SK-N-SH (cell line): ENCODE measurements around the gene TTK. TPM values are rescaled to one million over a fixed set of nuclear protein-coding genes. Genes with fewer than 3 reads are reported as not detected.

Source experiments
- CTCF ChIA-PET: fragments of 300-600, 350-600 bp; formaldehyde crosslinking; extraction: SDS; loops from one replicate; lab custom pipeline; 2021; lab: Yijun Ruan, JAX
- POLR2A ChIA-PET: fragments of 350-600 bp; sonication (Branson Sonifier 250); formaldehyde crosslinking; extraction: SDS; loops from one replicate; lab custom pipeline; 2020; ENCODE audit warnings: antibody characterized with exemption, inconsistent platforms; lab: Yijun Ruan, JAX
- DNase-seq: peaks from one replicate; pipeline ENCODE4 v3.0.0; 2012
- H2AFZ ChIP-seq: fragments of 200-600 bp; sonication (generic); 2 replicates; pipeline ENCODE4 v1.8.1; 2016; ENCODE audit warnings: antibody characterized with exemption, mild to moderate bottlenecking, low read depth
- H3F3A ChIP-seq: fragments of 200-600 bp; sonication (generic); replicated peaks from 2 replicates; pipeline ENCODE3; 2016; ENCODE audit warnings: antibody characterized with exemption, mild to moderate bottlenecking; ENCODE audit not compliant: insufficient read depth
- H3K27ac ChIP-seq, 2 experiments: fragments of 200-500 bp in 1 of 2; fragments of 200-600 bp in 1 of 2; sonication (Bioruptor generic) in 1 of 2; sonication (generic), shearing (Covaris generic) in 1 of 2; 2 replicates each; pipeline versions ENCODE4 v1.5.1 to v1.6.1; 2014 to 2016; ENCODE audit warnings: low read depth in 2 of 2, inconsistent platforms in 1 of 2, low read length in 1 of 2, mild to moderate bottlenecking in 1 of 2, mixed read lengths in 1 of 2
- H3K27me3 ChIP-seq: fragments of 200-600 bp; sonication (generic), shearing (Covaris generic); 2 replicates; pipeline ENCODE4 v1.6.1; 2016; ENCODE audit warnings: mixed run types; ENCODE audit not compliant: insufficient read depth
- H3K36me3 ChIP-seq, 2 experiments: fragments of 200-500 bp in 1 of 2; fragments of 200-600 bp in 1 of 2; sonication (Bioruptor generic) in 1 of 2; sonication (generic) in 1 of 2; replicated peaks in 1 of 2; 2 replicates each; pipeline versions ENCODE3 to v1.5.1; 2014 to 2016; ENCODE audit warnings: low read length in 1 of 2, mild to moderate bottlenecking in 1 of 2; ENCODE audit not compliant: insufficient read depth in 2 of 2, control insufficient read depth in 1 of 2
- H3K4me1 ChIP-seq, 2 experiments: fragments of 200-500 bp in 1 of 2; fragments of 200-600 bp in 1 of 2; sonication (Bioruptor generic) in 1 of 2; sonication (generic), shearing (Covaris generic) in 1 of 2; 2 replicates each; pipeline versions ENCODE4 v1.5.1 to v1.6.1; 2014 to 2016; ENCODE audit warnings: low read depth in 1 of 2, low read length in 1 of 2, mixed run types in 1 of 2; ENCODE audit not compliant: insufficient read depth in 2 of 2, control insufficient read depth in 1 of 2
- H3K4me2 ChIP-seq: fragments of 200-600 bp; sonication (generic), shearing (Covaris generic); 2 replicates; pipeline ENCODE4 v1.6.1; 2017; ENCODE audit warnings: mixed run types
- H3K4me3 ChIP-seq, 2 experiments: fragments of 200-500 bp in 1 of 2; fragments of 200-600 bp in 1 of 2; sonication (Bioruptor generic) in 1 of 2; sonication (generic), shearing (Covaris generic) in 1 of 2; 2 replicates each; pipeline versions ENCODE4 v1.5.1 to v1.8.1; 2014 to 2016; ENCODE audit warnings: low read depth in 2 of 2, inconsistent platforms in 1 of 2, low read length in 1 of 2, mild to moderate bottlenecking in 1 of 2, mixed read lengths in 1 of 2, moderate library complexity in 1 of 2
- H3K79me2 ChIP-seq: fragments of 200-600 bp; sonication (generic); 2 replicates; pipeline ENCODE4 v1.8.1; 2017; ENCODE audit warnings: mild to moderate bottlenecking; ENCODE audit not compliant: insufficient read depth
- H3K9ac ChIP-seq: fragments of 200-600 bp; sonication (generic); 2 replicates; pipeline ENCODE4 v1.6.1; 2017; ENCODE audit warnings: mixed run types
- H3K9me2 ChIP-seq: fragments of 200-600 bp; sonication (generic); 2 replicates; pipeline ENCODE4 v1.6.1; 2017; ENCODE audit warnings: mixed run types
- H3K9me3 ChIP-seq: fragments of 200-600 bp; sonication (generic); 2 replicates; pipeline ENCODE4 v1.6.1; 2017; ENCODE audit warnings: mixed run types, mild to moderate bottlenecking, moderate library complexity
- H4K20me1 ChIP-seq: fragments of 200-600 bp; sonication (generic); 2 replicates; pipeline ENCODE4 v1.6.1; 2017; ENCODE audit warnings: mild to moderate bottlenecking, mixed run types; ENCODE audit not compliant: insufficient read depth
- CHD2 ChIP-seq: fragments of 150-350 bp; IDR thresholded peaks from 2 replicates; pipeline ENCODE4 v1.6.1; 2018; ENCODE audit warnings: low read length; ENCODE audit not compliant: partially characterized antibody
- CTCF ChIP-seq: fragments of 200-600 bp; sonication (generic); IDR thresholded peaks from 2 replicates; pipeline ENCODE4 v1.6.1; 2017; ENCODE audit warnings: antibody characterized with exemption, mild to moderate bottlenecking, moderate library complexity
- ELF1 ChIP-seq: IDR thresholded peaks from 2 replicates; pipeline ENCODE4 v1.4.0; 2012
- FOSL2 ChIP-seq: IDR thresholded peaks from 2 replicates; pipeline ENCODE4 v1.4.0; 2012; ENCODE audit warnings: low read depth, mild to moderate bottlenecking, moderate library complexity, borderline replicate concordance
- FOXJ3 ChIP-seq: sonication (generic); formaldehyde crosslinking; IDR thresholded peaks from 2 replicates; pipeline ENCODE4 v1.5.1; 2020; ENCODE audit warnings: mild to moderate bottlenecking, missing genetic modification reagents
- GABPA ChIP-seq: IDR thresholded peaks from 2 replicates; pipeline ENCODE4 v1.4.0; 2012; ENCODE audit warnings: low read depth, mild to moderate bottlenecking
- GATA2 ChIP-seq: sonication (generic); formaldehyde crosslinking; IDR thresholded peaks from 2 replicates; pipeline ENCODE4 v1.5.0; 2020; ENCODE audit warnings: mild to moderate bottlenecking, missing genetic modification reagents
- JUND ChIP-seq: IDR thresholded peaks from 2 replicates; pipeline ENCODE4 v1.4.0; 2012
- MAX ChIP-seq: IDR thresholded peaks from 2 replicates; pipeline ENCODE4 v1.4.0; 2012; ENCODE audit warnings: low read depth
- NFIC ChIP-seq: IDR thresholded peaks from 2 replicates; pipeline ENCODE4 v1.4.0; 2012; ENCODE audit warnings: borderline replicate concordance
- NRF1 ChIP-seq: IDR thresholded peaks from 2 replicates; pipeline ENCODE4 v1.6.1; 2012; ENCODE audit warnings: low read depth, mild to moderate bottlenecking, low read length
- PBX3 ChIP-seq: IDR thresholded peaks from 2 replicates; pipeline ENCODE4; 2012
- RAD21 ChIP-seq: IDR thresholded peaks from 2 replicates; pipeline ENCODE4 v1.6.1; 2012; ENCODE audit warnings: mild to moderate bottlenecking, low read length
- RCOR1 ChIP-seq: fragments of 150-350 bp; IDR thresholded peaks from 2 replicates; pipeline ENCODE4 v1.6.1; 2017; ENCODE audit warnings: antibody characterized with exemption, low read length
- RFX5 ChIP-seq: IDR thresholded peaks from 2 replicates; pipeline ENCODE4 v1.6.1; 2012; ENCODE audit warnings: mild to moderate bottlenecking, improper control_type of control experiment, low read length
- RXRA ChIP-seq: IDR thresholded peaks from 2 replicates; pipeline ENCODE4 v1.4.0; 2012; ENCODE audit warnings: low read depth, mild to moderate bottlenecking, borderline replicate concordance
- SIN3A ChIP-seq: IDR thresholded peaks from 2 replicates; pipeline ENCODE4 v1.6.1; 2012; ENCODE audit warnings: low read depth, mild to moderate bottlenecking, low read length, moderate library complexity, borderline replicate concordance
- SMC3 ChIP-seq: IDR thresholded peaks from 2 replicates; pipeline ENCODE4 v1.6.1; 2012; ENCODE audit warnings: low read depth, low read length, improper control_type of control experiment
- TCF12 ChIP-seq: IDR thresholded peaks from 2 replicates; pipeline ENCODE4 v1.4.0; 2012
- TEAD4 ChIP-seq: IDR thresholded peaks from 2 replicates; pipeline ENCODE4 v1.4.0; 2012; ENCODE audit warnings: mild to moderate bottlenecking, borderline replicate concordance; ENCODE audit not compliant: insufficient read depth
- USF1 ChIP-seq: IDR thresholded peaks from 2 replicates; pipeline ENCODE4 v1.4.0; 2012; ENCODE audit warnings: low read depth, borderline replicate concordance
- USF2 ChIP-seq: fragments of 150-350 bp; IDR thresholded peaks from 2 replicates; pipeline ENCODE4 v1.6.1; 2017; ENCODE audit warnings: antibody characterized with exemption, low read length, low read depth, borderline replicate concordance
- WGBS: methylation state at CpG from one replicate; pipeline ENCODE4 v1.1.6; 2017; ENCODE audit warnings: low lambda C conversion rate; 5-methylcytosine and 5-hydroxymethylcytosine counted together
- polyA plus RNA-seq, 3 experiments: library from polyadenylated mRNA; depleted of rRNA; stranded (reverse); fragments of >200 nt; gene quantifications; 2 replicates each; pipeline ENCODE4 v1.2.3, GENCODE V29; 2012

Gene TTK
- polyA plus RNA-seq, 1 of the 3 experiments (the other 2 are of a cell fraction), result 3.6 TPM

- Histone ChIP-seq H3K79me2 (no peaks in the 10 kb centered on the region), H3K4me2 (no peak overlapping the region), H3K27ac (no peak overlapping the region), H4K20me1 (no peaks in the 10 kb centered on the region), H3K9me2 (no peaks in the 10 kb centered on the region), H3K27me3 (no peaks in the 10 kb centered on the region), H3K4me3 (no peak overlapping the region), H3K36me3 (no peaks in the 10 kb centered on the region), H3K9me3 (no peaks in the 10 kb centered on the region), H2AFZ (no peak overlapping the region), H3F3A (no peaks in the 10 kb centered on the region), H3K9ac (no peak overlapping the region), H3K4me1 (no peaks in the 10 kb centered on the region)
- no peak for DNase-seq
- CTCF ChIA-PET, result no interaction called here
- TF ChIP-seq TEAD4, result no peak
- no peak for TF ChIP-seq TCF12
- no peak for TF ChIP-seq ELF1
- TF ChIP-seq RCOR1, result no peak
- TF ChIP-seq FOXJ3 (CRISPR knock-in tag), result no peak
- no peak for TF ChIP-seq RXRA
- TF ChIP-seq PBX3, result no peak
- no peak for TF ChIP-seq SIN3A
- TF ChIP-seq JUND, result no peak
- no peak for TF ChIP-seq NRF1
- no peak for TF ChIP-seq RAD21
- TF ChIP-seq USF1, result no peak
- TF ChIP-seq MAX, result no peak
- POLR2A ChIA-PET, result no interaction called here
These were observed 33.3 kb upstream of the TTK start for GRCh38 chr6:79971193-79971592.

- no peak overlapping the region for H3K4me3 ChIP-seq
- H3K27me3 ChIP-seq, result no peaks in the 10 kb centered on the region
- ChIA-PET CTCF (interaction anchor here (0.9 to 1.1 kb wide), 2 partner anchors 33 to 35 kb away, joined by 3 to 4 read pairs; no protein-coding TSS in a partner anchor), POLR2A (no interaction called here)
- no peaks in the 10 kb centered on the region for H3K9me3 ChIP-seq
- no peaks in the 10 kb centered on the region for H4K20me1 ChIP-seq
- no peak overlapping the region for H3K9ac ChIP-seq
- H3K4me2 ChIP-seq, result no peak overlapping the region
- no peaks in the 10 kb centered on the region for H3F3A ChIP-seq
- no peaks in the 10 kb centered on the region for H3K9me2 ChIP-seq
- no peaks in the 10 kb centered on the region for H3K4me1 ChIP-seq
- no peaks in the 10 kb centered on the region for H3K36me3 ChIP-seq
- WGBS, result 94% methylated on average over 4 of the region's 4 CpGs
- TF ChIP-seq NRF1 (no peak), PBX3 (no peak), SMC3 (no peak), FOSL2 (no peak), GATA2 (CRISPR knock-in tag) (no peak), CTCF (no peak), USF2 (no peak), NFIC (no peak), JUND (no peak), CHD2 (no peak), RFX5 (no peak), RXRA (no peak), GABPA (no peak), RCOR1 (no peak), TEAD4 (no peak), TCF12 (no peak), SIN3A (no peak), RAD21 (no peak), FOXJ3 (CRISPR knock-in tag) (no peak)
- H3K79me2 ChIP-seq, result no peaks in the 10 kb centered on the region
- DNase-seq, result no peak
- no peak overlapping the region for H2AFZ ChIP-seq
- no peak overlapping the region for H3K27ac ChIP-seq
These were observed 22.8 kb upstream of the TTK start for GRCh38 chr6:79981652-79982051.
